SH-SY5Y (cell line): ENCODE results near the gene HTR1B.

ENCODE experiments used
- GATA2 ChIP-seq: IDR thresholded peaks from 2 replicates; pipeline ENCODE4 v1.6.1; 2011; ENCODE audit warnings: mild to moderate bottlenecking, low read depth, low read length
- GATA3 ChIP-seq: IDR thresholded peaks from 2 replicates; pipeline ENCODE4 v1.6.1; 2011; ENCODE audit warnings: low read depth, mild to moderate bottlenecking, low read length, moderate library complexity

The HTR1B gene

GRCh38 chr6:77440206-77440976 lies 22.9 kb downstream of the HTR1B start:
- TF ChIP-seq GATA2 = no peak
- TF ChIP-seq GATA3 = no peak

- TF ChIP-seq GATA3 = no peak
- no peak for TF ChIP-seq GATA2
These were observed 29.4 kb downstream of the HTR1B start for GRCh38 chr6:77433888-77434287.

GRCh38 chr6:77430504-77430903 lies 32.8 kb downstream of the HTR1B start:
- TF ChIP-seq GATA3 (no peak), GATA2 (no peak)

- no peak for TF ChIP-seq GATA3
- TF ChIP-seq GATA2 = no peak
These were observed 37.6 kb downstream of the HTR1B start for GRCh38 chr6:77425671-77426070.

GRCh38 chr6:77425216-77425615 lies 38.1 kb downstream of the HTR1B start:
- no peak for TF ChIP-seq GATA2
- no peak for TF ChIP-seq GATA3

GRCh38 chr6:77424761-77425160 lies 38.5 kb downstream of the HTR1B start:
- TF ChIP-seq GATA2 (no peak), GATA3 (no peak)

- TF ChIP-seq GATA3 = no peak
These were observed 46.5 kb downstream of the HTR1B start for GRCh38 chr6:77416839-77417238.

GRCh38 chr6:77415706-77416105 lies 47.6 kb downstream of the HTR1B start:
- TF ChIP-seq GATA3 (no peak), GATA2 (no peak)
